IMR-90 (cell line): ENCODE results near the gene KCNK15. TPM values are rescaled to one million over a fixed set of nuclear protein-coding genes. Genes with fewer than 3 reads are reported as not detected.

Experiments
- ATAC-seq: fragments of 200-7000 bp; cut with Tn5 transposase; 2 replicates; pipeline ENCODE4 v1.9.1; 2020; ENCODE audit warnings: low read depth, mild to moderate bottlenecking, moderate library complexity
- BruUV-seq: library from RNA; stranded (reverse); fragments of 400-500 nt; replicated peaks from 2 replicates; lab custom pipeline; 2021; lab: Mats Ljungman, UMichigan
- CTCF ChIA-PET: fragments of 300-600 bp; formaldehyde crosslinking; extraction: SDS; loops from one replicate; lab custom pipeline; 2021; ENCODE audit warnings: antibody characterized with exemption; lab: Yijun Ruan, JAX
- POLR2A ChIA-PET: fragments of 300-600 bp; sonication (Branson Sonifier 250); formaldehyde crosslinking; loops from one replicate; lab custom pipeline; 2022; ENCODE audit warnings: antibody characterized with exemption; ENCODE audit not compliant: unreplicated experiment; lab: Charles Lee
- DNase-seq: peaks from one replicate; pipeline ENCODE4 v3.0.0; 2013
- H2AFZ ChIP-seq: replicated peaks from 2 replicates; pipeline ENCODE3; 2013; ENCODE audit warnings: low read length, mild to moderate bottlenecking; ENCODE audit not compliant: poor library complexity
- H2AK5ac ChIP-seq: 2 replicates; pipeline ENCODE4 v1.6.1; 2013; ENCODE audit warnings: low read depth, low read length, inconsistent platforms
- H2AK9ac ChIP-seq: replicated peaks from 2 replicates; pipeline ENCODE3; 2013; ENCODE audit warnings: mild to moderate bottlenecking, low read depth, low read length, moderate library complexity; ENCODE audit not compliant: poor library complexity
- H2BK120ac ChIP-seq: 2 replicates; pipeline ENCODE4 v1.6.1; 2013; ENCODE audit warnings: low read depth, low read length, inconsistent platforms
- H2BK15ac ChIP-seq: 3 replicates; pipeline ENCODE4 v1.6.1; 2013; ENCODE audit warnings: low read depth, low read length, inconsistent platforms
- H2BK20ac ChIP-seq: 2 replicates; pipeline ENCODE4 v1.6.1; 2013; ENCODE audit warnings: low read depth, mild to moderate bottlenecking, inconsistent platforms, low read length, moderate library complexity
- H2BK5ac ChIP-seq: 2 replicates; pipeline ENCODE4 v1.6.1; 2013; ENCODE audit warnings: mild to moderate bottlenecking, low read depth, low read length, inconsistent platforms; ENCODE audit not compliant: poor library complexity, severe bottlenecking
- H3K14ac ChIP-seq: replicated peaks from 2 replicates; pipeline ENCODE4 v1.6.1; 2013; ENCODE audit warnings: low read depth, low read length, inconsistent platforms
- H3K18ac ChIP-seq: 2 replicates; pipeline ENCODE4 v1.6.1; 2013; ENCODE audit warnings: low read depth, low read length, control low read depth
- H3K23ac ChIP-seq: 2 replicates; pipeline ENCODE4 v1.6.1; 2013; ENCODE audit warnings: low read depth, low read length, inconsistent platforms
- H3K27ac ChIP-seq: 2 replicates; pipeline ENCODE4 v1.5.1; 2013; ENCODE audit warnings: mild to moderate bottlenecking, control low read depth, low read length; ENCODE audit not compliant: insufficient read depth
- H3K27me3 ChIP-seq: 2 replicates; pipeline ENCODE4 v1.6.1; 2013; ENCODE audit warnings: low read length; ENCODE audit not compliant: control insufficient read depth, insufficient read depth
- H3K36me3 ChIP-seq: 2 replicates; pipeline ENCODE4 v1.6.1; 2013; ENCODE audit warnings: low read length, mixed read lengths; ENCODE audit not compliant: control insufficient read depth, insufficient read depth
- H3K4ac ChIP-seq: 2 replicates; pipeline ENCODE4 v1.6.1; 2013; ENCODE audit warnings: low read depth, low read length, inconsistent platforms
- H3K4me1 ChIP-seq: 2 replicates; pipeline ENCODE4 v1.6.1; 2013; ENCODE audit warnings: low read length, mixed read lengths; ENCODE audit not compliant: control insufficient read depth, insufficient read depth
- H3K4me2 ChIP-seq: 2 replicates; pipeline ENCODE4 v1.6.1; 2013; ENCODE audit warnings: low read depth, mild to moderate bottlenecking, control low read depth, low read length, moderate library complexity
- H3K4me3 ChIP-seq: 2 replicates; pipeline ENCODE4 v1.5.1; 2013; ENCODE audit warnings: low read depth, mild to moderate bottlenecking, control low read depth, low read length, moderate library complexity; ENCODE audit not compliant: insufficient read depth
- H3K56ac ChIP-seq: 2 replicates; pipeline ENCODE4 v1.6.1; 2013; ENCODE audit warnings: low read length, inconsistent platforms; ENCODE audit not compliant: insufficient read depth; ENCODE audit errors: extremely low read depth
- H3K79me1 ChIP-seq, 2 experiments: 2 replicates each; pipeline ENCODE4 v1.6.1; 2013; ENCODE audit warnings: low read length in 2 of 2, inconsistent platforms in 1 of 2, low read depth in 1 of 2
- H3K9ac ChIP-seq: 2 replicates; pipeline ENCODE4 v1.6.1; 2013; ENCODE audit warnings: low read depth, low read length, control low read depth
- H3K9me1 ChIP-seq: 2 replicates; pipeline ENCODE4 v1.6.1; 2013; ENCODE audit warnings: low read length, inconsistent platforms; ENCODE audit not compliant: insufficient read depth
- H3K9me3 ChIP-seq: 2 replicates; pipeline ENCODE4 v1.6.1; 2013; ENCODE audit warnings: low read length; ENCODE audit not compliant: control insufficient read depth, insufficient read depth
- H4K20me1 ChIP-seq: 2 replicates; pipeline ENCODE4 v1.6.1; 2013; ENCODE audit warnings: low read length, inconsistent platforms; ENCODE audit not compliant: insufficient read depth
- H4K5ac ChIP-seq: 2 replicates; pipeline ENCODE4 v1.6.1; 2013; ENCODE audit warnings: mild to moderate bottlenecking, low read depth, low read length, control low read depth
- H4K8ac ChIP-seq, 2 experiments: 2 replicates each; pipeline ENCODE4 v1.6.1; 2013; ENCODE audit warnings: low read depth in 2 of 2, low read length in 2 of 2, control low read depth in 1 of 2, inconsistent platforms in 1 of 2
- H4K91ac ChIP-seq: 2 replicates; pipeline ENCODE4 v1.6.1; 2013; ENCODE audit warnings: low read depth, low read length, inconsistent platforms; ENCODE audit not compliant: insufficient read depth
- MXI1 ChIP-seq: IDR thresholded peaks from 2 replicates; pipeline ENCODE4 v1.6.1; 2012; ENCODE audit warnings: low read depth, mild to moderate bottlenecking, low read length, moderate library complexity, borderline replicate concordance
- RAD21 ChIP-seq: IDR thresholded peaks from 2 replicates; pipeline ENCODE4 v1.6.1; 2012; ENCODE audit warnings: low read length, improper control_type of control experiment
- RCOR1 ChIP-seq: IDR thresholded peaks from 2 replicates; pipeline ENCODE4 v1.6.1; 2012; ENCODE audit warnings: mild to moderate bottlenecking, low read length, improper control_type of control experiment; ENCODE audit not compliant: insufficient replicate concordance
- USF2 ChIP-seq: fragments of 150-350 bp; IDR thresholded peaks from 2 replicates; pipeline ENCODE4 v1.6.1; 2017; ENCODE audit warnings: mild to moderate bottlenecking, antibody characterized with exemption, low read length, low read depth
- WGBS, 2 experiments: methylation state at CpG; one replicate each; pipeline versions ENCODE4 v1.1.5 to v1.1.7; 2013; ENCODE audit warnings: missing lambda C conversion rate in 2 of 2; ENCODE audit not compliant: insufficient read length in 1 of 2; ENCODE audit errors: extremely low coverage in 2 of 2; 5-methylcytosine and 5-hydroxymethylcytosine counted together
- dilution Hi-C: fragments of 300-500 bp; cut with HindIII; formaldehyde crosslinking; loops from one replicate; pipeline ENCODE4 v1.14.3; 2018; ENCODE audit warnings: low sequenced_read_pairs; ENCODE audit not compliant: unreplicated experiment
- in situ Hi-C: fragments of 300-500 bp; cut with MboI; formaldehyde crosslinking; loops from 3 replicates; pipeline ENCODE4 v1.14.3; 2019; ENCODE audit warnings: low sequenced_read_pairs, inconsistent platforms, mixed read lengths
- intact Hi-C: fragments of 100-400 bp; cut with micrococcal nuclease; formaldehyde crosslinking; loops from 2 replicates; pipeline ENCODE4 v1.10.0; 2022
- polyA plus RNA-seq, 3 experiments: library from polyadenylated mRNA; depleted of rRNA; stranded (reverse); fragments of >200 nt; gene quantifications; 2 replicates each; pipeline ENCODE4 v1.2.3, GENCODE V29; 2012; ENCODE audit warnings: low replicate concordance in 1 of 3
- total RNA-seq: library from RNA; depleted of rRNA; stranded (reverse); fragments of >200 nt; gene quantifications from 2 replicates; pipeline ENCODE4 v1.2.3, GENCODE V29; 2012

The KCNK15 gene
- total and polyA plus RNA-seq, 2 of the 4 experiments (the other 2 are of a cell fraction): not detected

GRCh38 chr20:44780226-44780625 lies 34.6 kb downstream of the KCNK15 start:
- H4K8ac ChIP-seq: no peak overlapping the region
- ATAC-seq (peak; percentile 85), DNase-seq (peak; percentile 55)
- no peak overlapping the region for H3K56ac ChIP-seq
- ChIA-PET CTCF (interaction anchor here (1.0 kb wide), 1 partner anchor 32 kb away, joined by 3 read pairs; no protein-coding TSS in a partner anchor), POLR2A (no interaction called here)
- no peaks in the 10 kb centered on the region for H4K20me1 ChIP-seq
- BruUV-seq: no TSS peak
- no peak for TF ChIP-seq MXI1
- TF ChIP-seq RAD21: no peak
- TF ChIP-seq USF2: no peak
- peak; percentile 23 for TF ChIP-seq RCOR1
- H3K4ac ChIP-seq: no peak overlapping the region
- H3K14ac ChIP-seq: no peak overlapping the region
- no peak overlapping the region for H2AK9ac ChIP-seq
- no peak overlapping the region for H2BK5ac ChIP-seq
- no peak overlapping the region for H3K9ac ChIP-seq
- no peaks in the 10 kb centered on the region; the same call in none of the 2 replicates for H3K27me3 ChIP-seq
- in situ Hi-C loops (no loop called here), intact Hi-C loops (no loop called here), dilution Hi-C loops (no loop called here)
- no peak overlapping the region for H2AK5ac ChIP-seq
- WGBS, 2 experiments: 0% methylated on average over 1 of the region's 5 CpGs; no CpG with 5 or more reads in 1 of the 2 experiments
- no peak overlapping the region for H2BK120ac ChIP-seq
- H3K23ac ChIP-seq: no peak overlapping the region
- no peak overlapping the region for H3K4me2 ChIP-seq
- H3K9me1 ChIP-seq: no peaks in the 10 kb centered on the region; the same call in 1 of the 2 replicates
- H2AFZ ChIP-seq: no peak overlapping the region
- H2BK15ac ChIP-seq: no peak overlapping the region
- no peak overlapping the region for H4K91ac ChIP-seq
- no peaks in the 10 kb centered on the region for H3K79me1 ChIP-seq
- no peak overlapping the region for H2BK20ac ChIP-seq
- no peaks in the 10 kb centered on the region for H3K9me3 ChIP-seq
- H4K5ac ChIP-seq: no peak overlapping the region
- no peak overlapping the region for H3K4me3 ChIP-seq
- H3K36me3 ChIP-seq: no peaks in the 10 kb centered on the region
- H3K18ac ChIP-seq: no peak overlapping the region
- no peaks in the 10 kb centered on the region for H3K4me1 ChIP-seq
- no peak overlapping the region for H3K27ac ChIP-seq
